Measurements from ENCODE around the gene PTF1A.

PTF1A gene, protein sequence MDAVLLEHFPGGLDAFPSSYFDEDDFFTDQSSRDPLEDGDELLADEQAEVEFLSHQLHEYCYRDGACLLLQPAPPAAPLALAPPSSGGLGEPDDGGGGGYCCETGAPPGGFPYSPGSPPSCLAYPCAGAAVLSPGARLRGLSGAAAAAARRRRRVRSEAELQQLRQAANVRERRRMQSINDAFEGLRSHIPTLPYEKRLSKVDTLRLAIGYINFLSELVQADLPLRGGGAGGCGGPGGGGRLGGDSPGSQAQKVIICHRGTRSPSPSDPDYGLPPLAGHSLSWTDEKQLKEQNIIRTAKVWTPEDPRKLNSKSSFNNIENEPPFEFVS

GRCh38 chr10:23191764-23192711 lies at the start of gene PTF1A:
Gene PTF1A, plus strand, starts transcription at chr10:23192312. Its CDS starts 219 bp downstream, at chr10:23192531.
- DNase-seq, result no peak

DNA sequence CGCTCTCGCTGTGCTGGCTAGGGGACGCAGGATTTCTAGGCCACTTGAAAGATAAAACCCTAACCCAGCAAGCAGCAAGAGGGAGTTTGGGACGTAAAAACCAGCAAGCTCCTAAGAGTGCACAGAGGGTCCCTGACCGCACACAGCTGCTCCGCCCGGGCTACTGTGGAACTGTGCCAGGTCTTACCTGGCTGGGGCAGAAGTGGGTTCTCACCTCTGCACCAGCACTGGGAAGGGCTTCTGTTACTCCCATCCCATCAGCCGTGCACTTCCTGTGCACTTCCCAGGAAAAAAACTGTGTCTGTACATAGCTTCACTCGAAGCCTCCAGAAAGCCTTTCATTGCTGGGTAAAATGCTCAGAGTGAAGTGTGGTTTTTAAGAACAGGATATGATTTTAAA lies 45.9 kb upstream of the PTF1A start:
- no peak for DNase-seq

GRCh38 chr10:23147035-23147434 lies 45.1 kb upstream of the PTF1A start:
- DNase-seq, result no peak

- DNase-seq, result no peak
Observed at GRCh38 chr10:23148214-23148613, 43.9 kb upstream of the PTF1A start.

- no peak for DNase-seq
Observed at GRCh38 chr10:23150091-23150490, 42.0 kb upstream of the PTF1A start.

GRCh38 chr10:23150610-23151009 lies 41.5 kb upstream of the PTF1A start:
- DNase-seq, result no peak

GRCh38 chr10:23151071-23151470 lies 41.0 kb upstream of the PTF1A start:
- DNase-seq, result no peak

DNA sequence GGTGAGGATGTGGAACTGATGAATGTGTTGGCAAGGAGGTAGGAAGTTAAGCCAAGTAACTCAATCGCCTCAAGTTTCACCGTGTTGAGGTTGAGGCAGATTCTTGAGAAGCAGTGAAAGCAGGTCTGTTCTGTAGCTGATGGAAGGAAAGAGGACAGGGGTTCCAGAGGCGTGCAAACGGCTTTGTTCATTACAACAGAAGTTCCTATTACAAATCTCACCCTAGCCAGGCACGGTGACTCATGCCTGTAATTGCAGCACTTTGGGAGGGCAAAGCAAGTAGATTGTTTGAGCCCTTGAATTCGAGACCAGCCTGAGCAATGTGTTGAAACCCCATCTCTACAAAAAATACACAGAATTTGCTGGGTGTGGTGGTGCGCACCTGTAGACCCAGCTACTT lies 36.9 kb upstream of the PTF1A start:
- no peak for DNase-seq

DNA sequence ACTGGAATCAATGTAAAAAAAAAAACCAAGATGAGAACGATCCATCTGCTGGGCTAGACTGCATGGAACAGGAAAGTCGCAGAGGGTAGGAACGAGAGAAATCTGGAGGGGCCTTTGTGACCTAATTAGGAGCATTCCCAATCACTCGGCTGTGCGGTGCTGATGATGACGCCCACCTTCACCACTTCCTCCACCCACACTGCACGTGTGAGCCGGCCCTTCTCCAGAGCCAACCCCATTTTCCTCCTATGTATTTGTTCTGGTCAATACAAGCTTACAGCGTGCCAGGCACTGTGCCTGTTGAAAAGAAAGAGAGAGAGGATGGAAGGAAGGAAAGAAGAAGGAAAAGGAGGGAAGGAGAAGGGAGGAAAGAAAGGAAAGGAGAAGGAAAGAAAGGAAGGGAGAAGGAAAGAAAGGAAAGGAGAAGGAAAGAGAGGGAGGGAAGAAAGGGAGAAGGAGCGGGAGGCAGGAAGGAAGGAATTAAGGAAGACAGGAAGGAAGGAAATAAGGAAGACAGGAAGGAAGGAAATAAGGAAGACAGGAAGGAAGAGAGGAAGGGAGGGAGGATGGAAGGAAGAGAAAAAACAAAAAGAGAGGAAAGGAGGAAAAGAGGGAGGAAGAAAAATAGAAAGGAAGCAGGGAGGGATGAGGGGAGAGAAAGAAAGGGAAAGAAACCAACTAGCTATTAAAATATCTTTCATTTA lies 35.5 kb upstream of the PTF1A start:
- DNase-seq, result no peak

DNA sequence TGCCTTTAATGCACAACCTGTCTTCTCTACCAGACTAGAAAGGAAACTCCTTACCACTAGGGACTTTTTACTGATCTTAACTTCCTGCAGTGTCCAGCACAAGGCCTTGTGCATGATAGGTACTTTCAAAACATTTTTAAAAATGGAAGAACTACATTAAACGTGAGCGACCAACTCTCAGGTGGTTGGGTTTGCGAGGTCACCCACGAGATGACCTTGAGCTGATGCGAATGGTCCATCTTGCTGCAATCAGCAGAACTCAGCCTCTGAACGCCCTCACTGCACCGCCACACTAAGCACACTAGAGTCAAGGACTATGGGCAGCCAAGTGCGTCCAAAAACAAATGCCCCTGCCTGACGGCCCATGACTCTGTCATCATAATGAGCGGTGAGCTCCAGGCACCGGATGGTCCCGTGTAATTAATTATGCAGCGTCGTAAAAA lies 34.9 kb upstream of the PTF1A start:
- no peak for DNase-seq

- peak in 2 of 56 donors; percentile 13 to 28 for DNase-seq
Observed at GRCh38 chr10:23157691-23158369, 34.3 kb upstream of the PTF1A start.

GRCh38 chr10:23158370-23158769 lies 33.7 kb upstream of the PTF1A start:
- DNase-seq, result peak in 33 of 56 donors; percentile 5 to 80 (median 28)

GRCh38 chr10:23171232-23171876 lies 20.8 kb upstream of the PTF1A start:
- DNase-seq, result no peak

DNA sequence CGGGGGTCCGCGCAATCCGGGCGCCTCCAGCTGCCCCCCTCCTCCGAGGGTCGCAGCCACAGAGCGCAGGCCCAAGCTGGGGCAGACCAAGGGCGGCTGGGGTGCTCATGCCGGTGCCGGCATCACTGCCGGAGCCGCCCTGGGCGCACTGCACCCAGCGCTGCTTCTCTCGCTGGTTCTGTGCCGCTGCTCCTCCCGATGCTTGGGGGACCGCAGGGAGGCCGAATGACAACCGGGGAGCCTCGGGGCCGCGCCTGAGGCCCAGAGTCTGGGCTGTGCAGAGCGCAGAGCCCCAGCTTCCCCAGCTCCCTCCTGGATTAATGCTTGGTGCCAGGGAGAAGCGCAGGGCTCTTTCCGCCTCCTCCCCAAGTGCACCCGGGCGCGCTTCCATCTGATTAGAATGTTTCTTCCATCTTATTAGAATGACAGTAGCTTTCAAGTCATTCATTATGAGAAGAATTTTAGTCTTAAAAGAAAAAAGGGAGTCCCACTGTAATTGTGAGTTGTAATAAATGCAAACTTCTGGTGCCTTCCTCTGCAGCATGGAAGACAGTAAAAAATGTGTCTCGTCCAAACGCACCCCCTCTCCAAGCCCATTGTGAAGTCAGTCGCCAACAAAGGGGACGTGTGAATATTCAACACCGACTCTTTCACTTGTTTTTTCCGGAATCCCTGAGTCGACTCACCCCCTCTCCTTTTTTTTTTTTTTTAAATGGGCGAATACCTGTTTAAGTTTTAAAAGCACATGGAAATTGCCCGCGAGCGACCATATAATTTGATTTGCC lies 19.5 kb upstream of the PTF1A start:
- DNase-seq, result peak in 1 of 56 donors; percentile 6

- peak in 5 of 56 donors; percentile 14 to 38 (median 23) for DNase-seq
Observed at GRCh38 chr10:23173214-23174073, 18.7 kb upstream of the PTF1A start.

GRCh38 chr10:23174074-23174976 lies 17.8 kb upstream of the PTF1A start:
- DNase-seq, result peak in 2 of 56 donors; percentile 21

DNA sequence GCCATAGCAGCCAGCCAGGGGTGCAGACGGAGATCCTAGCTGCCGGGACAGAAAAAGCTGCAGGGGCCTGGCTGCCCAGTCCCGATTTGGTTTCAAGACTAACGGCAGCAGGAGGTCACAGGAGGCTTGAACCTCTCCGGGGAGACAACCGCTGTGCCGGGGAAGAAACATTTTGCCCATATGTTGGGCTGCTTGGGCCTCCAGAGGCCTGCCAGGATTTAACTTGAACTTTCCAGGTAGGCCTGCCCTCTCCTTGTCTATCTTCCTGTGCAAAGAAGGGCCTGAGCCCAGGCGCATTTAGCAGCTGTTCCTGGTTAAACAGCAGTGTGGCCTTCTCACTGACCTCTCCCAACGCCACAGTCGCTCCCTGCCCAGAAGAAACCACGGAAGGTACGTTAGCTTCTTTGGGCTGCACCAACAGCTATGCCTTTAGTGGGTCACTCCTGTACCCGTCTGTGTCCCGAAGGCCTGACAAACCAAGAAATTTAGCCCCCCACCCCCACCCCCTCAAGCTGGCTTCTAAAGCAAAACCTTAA lies 17.1 kb upstream of the PTF1A start:
- DNase-seq, result no peak

Data from amygdala (tissue), 56 donors.